GM12875 (cell line): ENCODE measurements around the gene CELF1.
"Not testable (repeated sequence)": the region's sequence is repeated elsewhere in the genome, so short reads cannot be mapped to it uniquely, and the experiment has no call there.

ENCODE experiments used
- H3K4me3 ChIP-seq: one replicate; pipeline ENCODE4 v1.5.1; 2011; ENCODE audit warnings: low read depth, low read length, control low read depth
- TF ChIP-seq, protein P1 (sequence below): IDR thresholded peaks from 2 replicates; pipeline ENCODE4 v1.5.1; 2011; ENCODE audit warnings: low read depth, mild to moderate bottlenecking, control low read depth, inconsistent platforms, low read length, moderate library complexity, borderline replicate concordance; ENCODE audit not compliant: insufficient read depth

The CELF1 gene

GRCh38 chr11:47565340-47566148 lies 12.6 kb upstream of the CELF1 start, which contains the start of gene PTPMT1:
TSS of gene PTPMT1 (plus strand) at chr11:47565599. CDS start at chr11:47565623, 24 bp downstream.
- H3K4me3 ChIP-seq, result peak within 1 kb of the TSS; percentile 94
- TF ChIP-seq, protein P1, sequence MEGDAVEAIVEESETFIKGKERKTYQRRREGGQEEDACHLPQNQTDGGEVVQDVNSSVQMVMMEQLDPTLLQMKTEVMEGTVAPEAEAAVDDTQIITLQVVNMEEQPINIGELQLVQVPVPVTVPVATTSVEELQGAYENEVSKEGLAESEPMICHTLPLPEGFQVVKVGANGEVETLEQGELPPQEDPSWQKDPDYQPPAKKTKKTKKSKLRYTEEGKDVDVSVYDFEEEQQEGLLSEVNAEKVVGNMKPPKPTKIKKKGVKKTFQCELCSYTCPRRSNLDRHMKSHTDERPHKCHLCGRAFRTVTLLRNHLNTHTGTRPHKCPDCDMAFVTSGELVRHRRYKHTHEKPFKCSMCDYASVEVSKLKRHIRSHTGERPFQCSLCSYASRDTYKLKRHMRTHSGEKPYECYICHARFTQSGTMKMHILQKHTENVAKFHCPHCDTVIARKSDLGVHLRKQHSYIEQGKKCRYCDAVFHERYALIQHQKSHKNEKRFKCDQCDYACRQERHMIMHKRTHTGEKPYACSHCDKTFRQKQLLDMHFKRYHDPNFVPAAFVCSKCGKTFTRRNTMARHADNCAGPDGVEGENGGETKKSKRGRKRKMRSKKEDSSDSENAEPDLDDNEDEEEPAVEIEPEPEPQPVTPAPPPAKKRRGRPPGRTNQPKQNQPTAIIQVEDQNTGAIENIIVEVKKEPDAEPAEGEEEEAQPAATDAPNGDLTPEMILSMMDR, result no peak

DNA sequence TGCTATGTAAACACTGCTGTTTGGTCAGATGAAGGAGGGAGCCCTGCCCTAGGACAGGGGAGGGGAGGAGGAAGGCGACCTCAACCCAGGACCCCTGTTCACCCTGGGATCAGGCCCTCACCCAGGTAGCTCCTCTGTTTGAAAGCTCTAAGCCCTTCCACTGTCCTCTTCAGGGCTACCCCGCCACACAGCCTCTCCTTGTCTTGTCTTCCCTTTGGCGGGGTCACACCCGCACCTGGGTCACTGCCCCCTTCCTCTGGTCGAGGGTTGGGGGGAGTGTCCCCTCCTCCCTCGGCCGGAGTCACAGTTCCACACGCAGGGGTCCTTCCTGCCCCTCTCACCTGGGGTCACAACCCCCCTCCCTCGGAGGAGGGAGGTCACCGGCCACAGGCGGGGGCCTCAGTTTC lies 12.0 kb upstream of the CELF1 start:
- H3K4me3 ChIP-seq, result peak overlapping the region; percentile 94
- TF ChIP-seq, protein P1, result no peak

DNA sequence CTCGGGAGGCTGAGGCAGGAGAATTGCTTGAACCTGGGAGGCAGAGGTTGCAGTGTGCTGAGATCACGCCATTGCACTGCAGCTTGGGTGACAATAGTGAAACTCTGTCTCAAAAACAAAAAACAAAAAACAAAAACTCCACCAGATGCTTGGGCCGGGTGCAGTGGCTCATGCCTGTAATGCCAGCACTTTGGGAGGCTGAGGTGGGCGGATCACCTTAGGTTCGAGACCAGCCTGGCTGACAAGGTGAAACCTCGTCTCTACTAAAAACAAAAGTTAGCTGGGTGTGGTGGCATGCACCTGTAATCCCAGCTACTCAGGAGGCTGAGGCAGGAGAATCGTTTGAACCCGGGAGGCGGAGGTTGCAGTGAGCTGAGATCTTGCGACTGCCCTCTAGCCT lies 11.4 kb upstream of the CELF1 start:
- not testable (repeated sequence) for H3K4me3 ChIP-seq

- not testable (repeated sequence) for H3K4me3 ChIP-seq
These were observed 9.5 kb upstream of the CELF1 start for GRCh38 chr11:47562393-47562792.

- H3K4me3 ChIP-seq, result no peak overlapping the region
- TF ChIP-seq, protein P1, result no peak
These were observed 7.5 kb upstream of the CELF1 start for GRCh38 chr11:47560426-47560825.

GRCh38 chr11:47558695-47559094 lies 5.8 kb upstream of the CELF1 start:
- TF ChIP-seq, protein P1, result no peak
- H3K4me3 ChIP-seq, result no peak overlapping the region

GRCh38 chr11:47557004-47557403 lies 4.1 kb upstream of the CELF1 start:
- not testable (repeated sequence) for H3K4me3 ChIP-seq

DNA sequence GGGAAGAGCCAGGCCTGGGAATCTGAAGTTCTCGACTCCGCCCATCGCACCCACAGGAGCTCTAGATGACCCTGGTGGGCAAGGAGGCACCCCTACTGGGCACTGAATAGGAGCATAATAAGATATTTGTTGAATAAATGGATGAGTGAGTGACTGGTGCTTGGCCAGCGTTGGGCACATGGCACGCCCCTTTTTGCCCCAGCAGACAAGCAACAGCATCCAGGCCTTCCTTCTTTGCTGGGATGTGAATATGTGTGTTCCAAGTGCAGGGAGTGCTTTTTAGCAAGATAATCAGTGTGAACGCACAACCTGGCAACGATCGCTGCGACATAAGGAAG lies 443 bp upstream of the CELF1 start:
- TF ChIP-seq, protein P1, result no peak
- peak overlapping the region; percentile 26 for H3K4me3 ChIP-seq

DNA sequence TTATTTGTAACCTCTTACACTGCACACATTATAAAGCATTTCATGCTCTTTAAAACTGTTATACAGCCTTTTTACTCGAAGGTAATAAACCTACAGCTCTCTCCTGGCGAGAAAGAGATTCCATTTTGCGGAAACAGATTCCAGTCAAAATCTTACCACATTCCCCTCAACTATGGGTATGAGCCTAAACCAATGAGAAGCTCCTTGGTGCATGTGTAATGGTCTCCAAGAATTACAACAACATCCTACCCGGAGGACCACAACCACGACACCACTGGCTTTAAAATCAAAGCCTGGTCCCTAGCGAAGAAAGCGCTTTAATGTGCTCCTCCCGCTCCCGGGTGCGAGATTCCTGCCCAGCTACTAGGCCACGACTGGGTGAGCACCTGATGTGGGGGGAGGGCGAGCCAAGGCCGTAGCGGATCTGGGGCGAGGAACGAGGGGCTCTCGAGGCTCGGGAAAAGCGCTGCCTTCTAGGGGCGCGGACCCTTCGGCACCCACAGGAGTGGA lies 821 bp downstream of the CELF1 start:
- H3K4me3 ChIP-seq, result peak overlapping the region; percentile 96
- TF ChIP-seq, protein P1, result no peak
